ENCODE data around the gene FCGR3A.
"Not testable (repeated sequence)": the region's sequence is repeated elsewhere in the genome, so short reads cannot be mapped to it uniquely, and the experiment has no call there.

Gene FCGR3A

DNA sequence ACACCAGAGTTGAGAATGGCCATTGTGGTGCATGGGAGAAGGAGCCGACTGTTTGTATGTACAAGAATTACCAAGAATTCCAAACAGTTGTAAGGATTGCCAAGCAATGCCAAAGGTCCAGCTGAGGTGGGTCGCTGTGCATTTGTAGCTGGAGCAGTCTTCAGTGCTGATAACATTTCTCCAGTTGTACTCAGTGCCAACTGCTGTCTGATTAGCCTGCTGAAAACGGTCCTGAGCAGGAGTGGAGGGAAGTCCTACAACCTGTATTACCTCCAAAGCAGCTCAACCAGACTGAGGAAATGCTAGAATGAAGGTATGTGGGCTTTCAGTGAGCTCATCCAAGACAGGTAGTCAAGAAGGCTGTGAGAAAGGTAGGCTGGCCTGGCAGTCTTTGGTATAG is 6.5 kb upstream of the FCGR3A start:
- 86% methylated on average over 1 to 2 of the region's 3 CpGs for WGBS, 2 experiments (ENCODE audit: insufficient coverage in 2 of 2)
- not testable (repeated sequence) for H3K4me3 ChIP-seq (ENCODE audit: extremely low read depth, insufficient read depth, low read length, poor library complexity, severe bottlenecking); H3K36me3 ChIP-seq (ENCODE audit: control insufficient read depth, insufficient read depth, low read length); H3K9me3 ChIP-seq (ENCODE audit: control insufficient read depth, low read length); H3K27ac ChIP-seq (ENCODE audit: low read depth, low read length, severe bottlenecking); H3K4me1 ChIP-seq (ENCODE audit: control insufficient read depth, insufficient read depth, low read length, poor library complexity, severe bottlenecking)

GRCh38 chr1:161554815-161555417 is 5.3 kb upstream of the FCGR3A start:
- not testable (repeated sequence) for H3K4me1 ChIP-seq (ENCODE audit: control insufficient read depth, insufficient read depth, low read length, poor library complexity, severe bottlenecking); H3K4me3 ChIP-seq (ENCODE audit: extremely low read depth, insufficient read depth, low read length, poor library complexity, severe bottlenecking); H3K9me3 ChIP-seq (ENCODE audit: control insufficient read depth, low read length); H3K27ac ChIP-seq (ENCODE audit: low read depth, low read length, severe bottlenecking); H3K36me3 ChIP-seq (ENCODE audit: control insufficient read depth, insufficient read depth, low read length)
- WGBS, 2 experiments (ENCODE audit: insufficient coverage in 2 of 2) = no CpG with 5 or more reads among the region's 1 CpG

- H3K36me3 ChIP-seq (ENCODE audit: control insufficient read depth, insufficient read depth, low read length); H3K4me1 ChIP-seq (ENCODE audit: control insufficient read depth, insufficient read depth, low read length, poor library complexity, severe bottlenecking); H3K27ac ChIP-seq (ENCODE audit: low read depth, low read length, severe bottlenecking); H3K4me3 ChIP-seq (ENCODE audit: extremely low read depth, insufficient read depth, low read length, poor library complexity, severe bottlenecking); H3K9me3 ChIP-seq (ENCODE audit: control insufficient read depth, low read length): not testable (repeated sequence)
- WGBS, 2 experiments (ENCODE audit: insufficient coverage in 2 of 2) = 100% methylated on average over 1 of the region's 3 CpGs; no CpG with 5 or more reads in 1 of the 2 experiments
Measured at GRCh38 chr1:161554340-161554739, 4.7 kb upstream of the FCGR3A start.

DNA sequence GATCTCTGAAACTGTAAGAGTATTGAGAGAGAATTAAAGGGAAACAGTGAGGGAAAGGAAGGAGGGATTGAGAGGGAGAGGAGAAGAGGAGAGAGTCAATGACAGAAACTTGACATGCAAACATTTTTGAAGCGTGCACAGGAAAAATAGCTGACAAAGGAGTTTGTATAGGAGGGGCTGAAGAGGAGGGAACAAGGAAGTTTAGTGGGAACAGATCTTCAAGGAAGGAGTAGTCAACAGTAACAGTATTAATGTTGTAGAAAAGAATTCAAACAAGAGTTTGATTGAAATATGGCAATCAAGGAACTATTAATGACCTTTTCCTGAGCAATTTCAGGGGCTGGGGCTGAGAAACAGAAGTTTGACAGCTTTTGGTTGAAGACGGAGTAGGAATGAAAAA is 4.0 kb upstream of the FCGR3A start:
- H3K4me3 ChIP-seq (ENCODE audit: extremely low read depth, insufficient read depth, low read length, poor library complexity, severe bottlenecking); H3K9me3 ChIP-seq (ENCODE audit: control insufficient read depth, low read length); H3K4me1 ChIP-seq (ENCODE audit: control insufficient read depth, insufficient read depth, low read length, poor library complexity, severe bottlenecking); H3K27ac ChIP-seq (ENCODE audit: low read depth, low read length, severe bottlenecking); H3K36me3 ChIP-seq (ENCODE audit: control insufficient read depth, insufficient read depth, low read length): not testable (repeated sequence)
- WGBS, 2 experiments (ENCODE audit: insufficient coverage in 2 of 2) = no CpG with 5 or more reads among the region's 2 CpGs

- H3K4me1 ChIP-seq (ENCODE audit: control insufficient read depth, insufficient read depth, low read length, poor library complexity, severe bottlenecking); H3K4me3 ChIP-seq (ENCODE audit: extremely low read depth, insufficient read depth, low read length, poor library complexity, severe bottlenecking); H3K27ac ChIP-seq (ENCODE audit: low read depth, low read length, severe bottlenecking); H3K9me3 ChIP-seq (ENCODE audit: control insufficient read depth, low read length); H3K36me3 ChIP-seq (ENCODE audit: control insufficient read depth, insufficient read depth, low read length): not testable (repeated sequence)
- 80 to 100% methylated on average over 2 to 3 of the region's 5 CpGs for WGBS, 2 experiments (ENCODE audit: insufficient coverage in 2 of 2)
Measured at GRCh38 chr1:161550942-161551341, 1.3 kb upstream of the FCGR3A start.

DNA sequence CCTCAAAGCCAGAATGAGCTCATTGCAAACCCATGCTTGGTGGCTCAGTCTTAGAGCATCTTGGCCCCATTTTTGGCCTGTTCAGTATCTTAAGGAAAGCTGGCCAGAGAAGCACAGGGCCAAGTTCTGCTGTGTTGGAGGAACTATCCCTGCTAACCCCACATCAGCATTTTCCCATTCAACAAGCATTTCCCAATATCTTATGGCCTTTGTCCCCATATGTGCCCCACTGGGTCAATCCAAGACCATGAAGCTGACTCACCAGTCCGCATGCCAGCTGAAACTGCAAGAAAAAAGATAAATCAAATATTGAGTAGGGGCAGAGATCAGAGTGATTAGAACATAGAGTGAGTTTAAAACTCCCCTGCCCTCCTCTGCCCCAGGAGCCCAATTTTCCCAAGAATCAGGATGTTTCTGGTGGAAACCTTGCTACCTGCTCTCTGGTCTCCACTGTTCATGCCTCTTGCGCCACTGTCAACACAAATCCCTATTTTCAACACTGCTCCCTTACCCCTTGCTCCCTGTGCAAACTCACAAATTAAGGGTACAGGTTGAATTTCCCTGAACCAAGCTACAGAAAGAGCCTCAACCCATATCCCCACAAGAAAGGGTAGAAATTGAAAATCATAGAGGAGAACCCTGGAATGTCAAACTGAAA is 740 bp downstream of the FCGR3A start:
- H3K9me3 ChIP-seq (ENCODE audit: control insufficient read depth, low read length); H3K4me3 ChIP-seq (ENCODE audit: extremely low read depth, insufficient read depth, low read length, poor library complexity, severe bottlenecking): not testable (repeated sequence)
- no CpG with 5 or more reads among the region's 2 CpGs for WGBS, 2 experiments (ENCODE audit: insufficient coverage in 2 of 2)

GRCh38 chr1:161547995-161548741 is 1.4 kb downstream of the FCGR3A start:
- WGBS, 2 experiments (ENCODE audit: insufficient coverage in 2 of 2) = 100% methylated on average over 1 of the region's 8 CpGs; no CpG with 5 or more reads in 1 of the 2 experiments

More for the DNA sequence above, 740 bp downstream of the FCGR3A start:
- H3K27ac ChIP-seq (ENCODE audit: low read depth, low read length, severe bottlenecking); H3K36me3 ChIP-seq (ENCODE audit: control insufficient read depth, insufficient read depth, low read length); H3K4me1 ChIP-seq (ENCODE audit: control insufficient read depth, insufficient read depth, low read length, poor library complexity, severe bottlenecking): not testable (repeated sequence)

DNA sequence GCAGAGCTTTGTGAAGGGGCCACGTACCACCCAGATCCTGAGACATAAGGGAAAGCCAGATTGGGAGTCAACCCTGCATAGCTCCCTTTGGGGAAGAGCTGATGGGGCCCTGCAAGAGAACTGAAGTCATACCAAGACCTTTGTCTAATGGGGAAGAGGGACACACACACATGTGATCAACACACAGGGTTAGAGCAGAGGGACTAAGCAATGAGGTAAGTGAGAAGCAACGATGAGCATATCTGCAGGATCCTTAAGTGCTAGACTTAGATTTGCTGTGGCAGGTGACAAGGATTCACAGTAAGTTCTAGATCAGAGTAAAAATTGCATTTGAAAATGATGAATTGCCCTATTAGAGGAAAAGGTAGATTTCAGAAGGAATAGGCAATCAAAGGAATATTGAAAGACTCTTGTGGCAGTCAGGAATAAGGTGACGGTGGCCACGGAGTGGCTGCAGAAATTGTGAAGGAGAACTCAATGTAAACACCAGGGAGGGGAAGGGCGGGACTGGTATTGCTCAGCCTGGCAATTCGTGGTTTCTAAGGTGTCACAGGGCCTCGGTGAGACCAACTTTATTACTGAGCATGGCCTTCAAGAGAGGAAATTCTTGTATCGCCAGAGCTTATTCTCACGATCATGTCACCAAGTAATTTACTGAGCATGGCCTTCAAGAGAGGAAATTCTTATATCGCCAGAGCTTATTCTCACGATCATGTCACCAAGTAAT is 4.5 kb downstream of the FCGR3A start:
- not testable (repeated sequence) for H3K36me3 ChIP-seq (ENCODE audit: control insufficient read depth, insufficient read depth, low read length); H3K4me3 ChIP-seq (ENCODE audit: extremely low read depth, insufficient read depth, low read length, poor library complexity, severe bottlenecking); H3K9me3 ChIP-seq (ENCODE audit: control insufficient read depth, low read length); H3K27ac ChIP-seq (ENCODE audit: low read depth, low read length, severe bottlenecking); H3K4me1 ChIP-seq (ENCODE audit: control insufficient read depth, insufficient read depth, low read length, poor library complexity, severe bottlenecking)
- WGBS, 2 experiments (ENCODE audit: insufficient coverage in 2 of 2) = 84 to 85% methylated on average over 5 to 7 of the region's 11 CpGs

More at GRCh38 chr1:161547995-161548741, 1.4 kb downstream of the FCGR3A start:
- not testable (repeated sequence) for H3K36me3 ChIP-seq (ENCODE audit: control insufficient read depth, insufficient read depth, low read length); H3K9me3 ChIP-seq (ENCODE audit: control insufficient read depth, low read length); H3K4me3 ChIP-seq (ENCODE audit: extremely low read depth, insufficient read depth, low read length, poor library complexity, severe bottlenecking); H3K4me1 ChIP-seq (ENCODE audit: control insufficient read depth, insufficient read depth, low read length, poor library complexity, severe bottlenecking); H3K27ac ChIP-seq (ENCODE audit: low read depth, low read length, severe bottlenecking)

- H3K36me3 ChIP-seq (ENCODE audit: control insufficient read depth, insufficient read depth, low read length); H3K4me3 ChIP-seq (ENCODE audit: extremely low read depth, insufficient read depth, low read length, poor library complexity, severe bottlenecking); H3K27ac ChIP-seq (ENCODE audit: low read depth, low read length, severe bottlenecking); H3K4me1 ChIP-seq (ENCODE audit: control insufficient read depth, insufficient read depth, low read length, poor library complexity, severe bottlenecking); H3K9me3 ChIP-seq (ENCODE audit: control insufficient read depth, low read length): not testable (repeated sequence)
- whole genome bisulfite sequencing, 2 experiments (ENCODE audit: insufficient coverage in 2 of 2) = no CpG with 5 or more reads among the region's 1 CpG
Measured at GRCh38 chr1:161543125-161543524, 6.5 kb downstream of the FCGR3A start.

- H3K27ac ChIP-seq (ENCODE audit: low read depth, low read length, severe bottlenecking); H3K4me1 ChIP-seq (ENCODE audit: control insufficient read depth, insufficient read depth, low read length, poor library complexity, severe bottlenecking); H3K9me3 ChIP-seq (ENCODE audit: control insufficient read depth, low read length); H3K4me3 ChIP-seq (ENCODE audit: extremely low read depth, insufficient read depth, low read length, poor library complexity, severe bottlenecking); H3K36me3 ChIP-seq (ENCODE audit: control insufficient read depth, insufficient read depth, low read length): not testable (repeated sequence)
- WGBS, 2 experiments (ENCODE audit: insufficient coverage in 2 of 2) = no CpG with 5 or more reads among the region's 5 CpGs
Measured at GRCh38 chr1:161542091-161542559, 7.5 kb downstream of the FCGR3A start.
